Muscle of arm (tissue), 12 donors: ENCODE results near the gene RAB40B. TPM values are rescaled to one million over a fixed set of nuclear protein-coding genes. Genes with fewer than 3 reads are reported as not detected.

Source experiments
- DNase-seq: peaks from one replicate; pipeline ENCODE4 v3.0.0-alpha.2; 2013
- polyA plus RNA-seq, 12 donors: library from polyadenylated mRNA; unstranded; fragments of 120-200 nt; gene quantifications; one replicate each; pipeline ENCODE4 v1.2.1, GENCODE V29; 2013; ENCODE audit not compliant: insufficient read length in 12 of 12

Gene RAB40B
- polyA plus RNA-seq, 12 donors = 31.8 to 75.0 (median 41.8) TPM; not detected in 1

DNA sequence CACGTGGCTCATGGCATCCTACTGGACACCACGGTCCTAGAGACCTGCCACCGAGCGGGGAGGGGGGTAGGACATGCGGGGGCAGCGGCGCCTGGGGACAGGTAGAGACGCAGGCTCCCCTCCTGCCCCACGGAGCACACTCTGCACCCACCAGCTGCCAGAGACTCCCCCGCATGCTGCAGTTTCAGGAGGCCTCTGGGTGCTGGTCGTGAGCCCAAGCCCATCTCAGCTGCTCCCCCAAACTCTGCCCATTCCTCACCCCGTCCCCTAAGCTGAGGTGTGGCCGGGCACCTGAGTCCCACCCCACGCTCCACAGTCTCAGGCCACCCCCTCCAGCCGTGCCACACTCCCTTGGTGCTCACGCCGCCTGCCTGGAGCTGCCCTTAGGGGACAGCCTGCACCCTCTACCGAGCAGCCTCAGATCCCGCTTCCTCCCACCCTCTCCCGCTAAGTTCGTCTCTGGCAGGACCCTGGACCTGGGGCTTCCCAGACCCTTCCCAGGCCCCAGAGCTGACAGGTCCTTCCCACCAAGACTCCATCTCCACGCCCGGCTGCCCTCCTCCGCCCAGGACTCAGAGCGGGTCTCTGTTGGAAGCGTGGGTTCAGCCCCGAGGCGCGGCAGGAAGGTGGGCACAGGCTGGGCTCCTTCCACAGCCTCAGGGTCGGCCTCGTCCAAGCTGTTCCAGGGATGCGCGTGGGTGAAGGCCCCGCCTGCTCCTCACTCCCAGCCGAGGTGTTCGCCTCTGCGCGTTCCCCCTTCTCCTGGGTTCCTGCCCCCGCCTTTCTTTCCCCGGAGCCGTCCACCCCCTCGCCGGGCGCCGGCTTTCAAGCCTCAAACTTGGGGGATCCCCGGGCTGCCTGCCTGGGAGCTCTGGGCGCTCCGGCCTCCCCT is 1.3 kb downstream of the RAB40B start:
- DNase-seq = no peak

DNA sequence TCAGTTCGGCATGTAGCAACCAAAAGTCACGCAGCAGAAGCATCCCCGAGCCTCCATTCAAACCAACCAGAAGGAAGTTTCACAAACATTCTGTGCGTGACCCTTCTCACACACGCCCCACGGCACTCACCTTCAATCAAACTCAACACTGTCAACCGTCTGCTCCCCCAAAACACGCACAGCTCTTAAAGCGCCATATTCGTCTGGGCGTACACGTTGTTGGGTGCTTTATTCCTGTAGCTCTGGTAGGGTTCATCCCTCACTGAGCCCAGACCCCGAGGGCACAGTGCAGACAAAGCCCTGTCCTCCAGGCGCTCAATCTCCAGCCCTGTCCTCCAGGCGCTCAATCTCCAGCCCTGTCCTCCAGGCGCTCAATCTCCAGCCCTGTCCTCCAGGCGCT is 2.2 kb downstream of the RAB40B start:
- DNase-seq = no peak

DNA sequence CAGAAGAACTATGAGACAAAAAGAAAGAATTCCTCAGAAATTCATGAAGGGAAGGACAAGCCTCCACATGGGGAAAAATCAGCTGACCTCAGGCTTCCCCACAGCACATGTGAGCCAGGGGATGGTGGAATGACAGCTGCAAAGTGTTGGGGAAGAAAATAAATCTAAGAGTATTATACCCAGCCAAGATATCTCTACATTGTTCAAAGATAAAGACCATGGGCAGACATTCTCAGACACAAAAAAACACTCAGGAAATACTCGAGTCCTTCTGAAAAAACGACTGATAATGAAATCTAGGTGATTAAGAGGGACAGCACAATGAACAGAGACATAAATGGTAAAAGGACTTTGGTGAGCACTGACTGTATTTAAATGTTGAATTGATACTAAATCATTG is 3.9 kb downstream of the RAB40B start:
- DNase-seq = no peak

DNA sequence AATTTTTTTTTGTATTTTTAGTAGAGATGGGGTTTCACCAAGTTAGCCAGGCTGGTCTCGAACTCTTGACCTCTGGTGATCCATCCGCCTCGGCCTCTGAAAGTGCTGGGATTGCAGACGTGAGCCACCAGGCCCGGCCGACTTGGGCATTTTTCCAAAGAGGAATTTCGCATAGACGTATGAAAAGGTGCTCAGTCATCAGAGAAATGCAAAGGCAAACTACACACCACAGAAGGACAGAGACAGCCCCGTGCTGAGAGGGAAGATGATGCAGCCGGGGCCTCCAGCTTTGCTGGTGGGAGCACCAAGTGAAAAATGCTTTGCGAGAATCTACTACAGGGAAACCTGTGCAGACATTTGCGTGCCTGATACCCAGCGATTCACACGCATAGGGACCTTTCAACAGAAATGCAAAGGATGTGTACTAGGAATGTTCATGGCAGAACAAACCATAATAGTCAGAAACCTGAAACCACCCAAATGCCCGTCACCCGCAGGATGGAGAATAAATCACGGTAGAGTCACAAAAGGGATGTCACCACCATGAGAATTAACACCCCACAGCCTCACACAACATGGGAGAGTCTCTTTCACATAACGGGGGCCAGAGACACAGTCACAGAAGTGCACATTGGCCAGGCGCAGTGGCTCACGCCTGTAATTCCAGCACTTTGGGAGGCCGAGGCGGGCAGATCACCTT is 5.2 kb downstream of the RAB40B start:
- no peak for DNase-seq

DNA sequence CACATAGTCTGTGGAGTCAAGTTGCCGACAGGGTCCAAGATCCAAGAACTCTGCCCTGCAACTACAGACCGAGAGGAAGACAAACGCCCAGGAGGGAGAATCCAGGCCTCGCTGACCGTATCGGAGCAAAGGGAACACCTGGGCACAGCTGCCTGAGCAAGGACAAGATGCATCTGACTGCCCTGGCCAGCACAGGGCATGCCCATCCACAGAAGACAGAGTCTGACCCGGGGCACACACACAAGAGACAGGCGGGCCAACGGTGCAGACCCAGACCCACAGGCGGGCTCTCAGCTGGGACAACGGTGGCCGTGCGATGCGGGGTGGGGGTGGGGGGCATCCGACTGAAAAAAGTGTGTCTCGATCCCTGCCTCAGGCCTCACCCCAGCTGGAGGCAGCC is 6.2 kb downstream of the RAB40B start:
- DNase-seq = no peak

DNA sequence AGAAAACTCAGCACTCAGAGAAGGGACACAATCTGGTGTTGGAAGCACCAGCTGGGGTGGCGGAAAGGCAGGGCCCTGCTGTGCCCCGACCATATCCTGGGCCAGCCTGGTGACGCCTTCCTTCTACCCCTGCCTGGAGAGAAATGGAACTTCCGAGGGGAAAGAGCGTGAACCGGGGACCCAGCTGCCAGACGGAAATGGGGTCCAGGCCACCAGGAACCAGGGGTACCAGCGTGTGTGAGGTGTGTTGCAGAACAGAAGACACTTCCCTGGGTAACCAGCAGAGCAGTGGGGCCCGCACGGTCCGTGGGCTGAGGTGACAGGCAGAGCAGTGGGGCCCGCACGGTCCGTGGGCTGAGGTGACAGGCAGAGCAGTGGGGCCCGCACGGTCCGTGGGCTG is 6.8 kb downstream of the RAB40B start:
- no peak for DNase-seq

DNA sequence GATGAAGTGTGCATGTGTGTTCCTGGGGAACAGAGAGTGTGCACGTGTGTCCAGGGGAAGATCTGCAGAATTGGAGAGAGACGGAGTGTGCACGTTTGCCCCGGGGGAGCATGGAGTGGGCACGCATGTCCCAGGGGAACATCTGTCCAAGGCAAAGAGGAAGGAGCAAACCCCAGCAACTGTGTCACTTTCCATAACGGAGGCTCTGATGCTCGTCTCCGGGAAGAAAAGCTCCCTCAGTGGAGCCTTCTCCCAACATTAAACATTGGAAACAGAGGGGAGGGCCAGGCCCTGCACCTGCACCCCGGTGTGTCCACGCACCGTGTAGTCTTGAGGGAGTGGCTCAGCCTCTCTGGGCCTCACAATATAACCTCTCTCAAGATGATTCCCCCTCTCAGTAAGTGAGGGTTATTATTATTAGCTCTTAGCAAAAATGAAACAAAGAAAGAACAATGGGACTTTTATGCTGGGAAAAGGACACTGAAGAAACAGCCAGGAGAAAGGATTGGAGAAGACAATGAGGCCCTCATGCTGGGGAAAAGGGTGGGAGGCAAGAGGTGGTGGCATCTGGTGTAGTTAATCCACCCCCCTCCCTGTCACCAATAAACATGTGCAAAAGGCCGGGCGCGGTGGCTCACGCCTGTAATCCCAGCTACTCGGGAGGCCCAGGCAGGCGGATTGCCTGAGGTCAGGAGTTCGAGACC is 7.6 kb downstream of the RAB40B start:
- DNase-seq = no peak

DNA sequence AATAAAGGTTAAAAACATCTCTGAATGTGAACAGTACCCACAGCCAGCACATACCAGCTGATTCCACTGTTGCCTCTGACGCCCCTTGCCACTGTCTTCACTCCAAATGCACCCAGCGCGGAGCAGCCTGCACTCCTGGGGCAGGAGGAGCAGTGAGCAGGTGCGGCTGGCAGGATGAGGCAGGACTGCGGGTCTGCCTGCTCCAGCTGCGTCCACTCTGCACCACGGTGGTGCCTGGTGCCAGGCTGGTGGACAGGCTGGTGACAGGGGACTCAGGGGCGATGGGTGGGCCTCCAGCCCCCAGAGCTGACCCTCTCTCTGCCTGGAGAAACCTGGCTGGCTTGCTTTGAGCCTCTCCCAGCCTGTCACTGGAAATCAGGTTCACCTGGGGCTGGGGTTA is 9.4 kb downstream of the RAB40B start:
- no peak for DNase-seq

DNA sequence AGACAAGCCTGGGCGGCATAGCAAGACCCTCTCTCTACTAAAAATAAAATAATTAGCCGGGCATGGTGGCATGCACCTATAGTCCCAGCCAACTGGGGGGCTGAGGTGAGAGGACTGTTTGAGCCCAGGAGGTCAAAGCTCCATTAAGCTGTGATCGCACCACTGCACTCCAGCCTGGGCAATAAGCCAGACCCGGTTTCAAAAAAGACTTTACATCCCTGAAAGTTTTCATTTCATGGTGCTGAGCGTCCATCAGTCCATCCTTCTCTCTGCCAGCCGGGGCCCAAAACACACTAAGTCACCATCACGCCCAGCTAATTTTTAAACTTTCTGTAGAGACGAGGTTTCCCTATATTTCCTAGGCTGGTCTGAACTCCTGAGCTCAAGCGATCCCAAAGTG is 10.6 kb downstream of the RAB40B start:
- DNase-seq = no peak

DNA sequence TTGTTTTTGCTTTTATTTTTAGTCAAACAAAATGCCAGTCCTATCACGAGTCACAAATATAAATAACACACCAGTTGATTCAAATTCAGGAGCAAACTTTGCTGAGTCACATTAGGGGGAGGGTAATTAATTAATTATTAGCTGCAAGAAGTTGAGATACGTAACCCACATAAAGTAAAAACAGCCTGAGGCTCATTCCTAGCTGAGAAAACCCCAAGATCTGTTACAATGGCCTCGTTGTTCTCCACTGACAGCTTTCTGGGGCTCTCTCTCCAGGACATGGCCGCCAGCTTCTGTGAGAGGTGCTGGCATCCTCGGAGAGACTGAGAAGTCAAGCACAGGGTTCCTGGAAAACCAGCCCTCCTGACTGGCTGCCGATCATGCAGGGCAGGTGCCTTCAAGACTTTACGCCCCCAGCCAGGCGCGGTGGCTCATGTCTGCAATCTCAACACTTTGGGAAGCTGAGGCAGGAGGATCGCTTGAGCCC is 11.1 kb downstream of the RAB40B start:
- no peak for DNase-seq

DNA sequence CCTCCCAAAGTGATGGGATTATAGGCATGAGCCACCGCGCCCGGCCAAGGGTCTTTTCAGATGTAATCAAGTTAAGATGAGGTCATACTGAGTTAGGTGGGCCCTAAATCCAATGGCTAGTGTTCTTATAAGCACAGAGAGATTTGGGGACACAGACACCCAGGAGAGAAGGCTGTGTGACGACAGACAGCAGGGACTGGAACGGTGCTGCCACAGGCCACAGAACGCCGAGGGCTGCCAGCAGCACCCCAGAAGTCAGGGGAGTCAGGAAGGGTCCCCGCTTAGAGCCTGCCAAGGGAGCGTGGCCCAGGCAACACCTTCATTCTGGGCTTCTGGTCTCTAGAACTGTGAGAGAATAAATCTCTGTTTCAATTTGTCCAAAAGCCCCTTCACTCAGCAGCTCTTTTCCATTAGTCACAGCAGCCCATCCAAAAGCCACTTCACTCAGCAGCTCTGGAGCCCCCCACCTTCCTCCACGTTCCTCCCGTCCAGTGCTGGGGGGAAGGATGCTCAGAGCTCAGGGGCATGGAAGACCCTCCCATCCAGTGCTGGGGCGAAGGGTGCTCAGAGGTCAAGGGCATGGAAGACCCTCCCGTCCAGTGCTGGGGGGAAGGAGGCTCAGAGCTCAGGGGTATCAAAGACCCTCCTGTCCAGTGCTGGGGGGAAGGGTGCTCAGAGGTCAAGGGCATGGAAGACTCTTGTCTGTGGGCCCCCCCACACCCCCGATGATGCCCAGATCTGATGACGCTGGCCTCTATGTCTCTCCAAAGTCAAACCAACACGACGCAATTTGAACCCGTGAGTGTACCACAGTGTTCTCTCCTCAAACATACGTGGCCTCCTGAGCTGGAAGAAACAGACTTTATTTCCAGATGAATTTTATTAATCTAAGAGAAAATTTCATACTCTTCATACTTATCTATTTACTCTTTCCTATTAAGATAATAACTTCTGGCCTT is 11.9 kb downstream of the RAB40B start:
- no peak for DNase-seq

DNA sequence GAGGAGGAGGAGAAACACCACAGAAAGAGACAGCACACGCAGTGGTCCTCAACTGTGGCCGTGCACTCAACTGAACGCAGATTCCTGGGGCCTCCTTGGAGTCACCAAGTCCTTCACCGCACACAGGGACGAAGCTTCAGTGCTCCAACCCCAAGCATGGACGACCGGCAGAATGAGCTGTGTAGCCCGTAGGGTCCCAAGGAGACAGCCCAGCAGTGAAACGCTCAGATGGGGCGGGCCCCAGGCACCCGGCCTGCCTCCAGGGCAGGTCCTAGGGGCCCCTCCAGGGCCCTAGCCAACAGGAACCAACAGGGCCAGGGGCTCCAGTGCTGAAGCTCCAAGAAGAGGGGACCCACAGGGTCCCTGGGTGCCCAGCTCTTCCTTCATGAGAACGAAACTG is 13.2 kb downstream of the RAB40B start:
- no peak for DNase-seq

DNA sequence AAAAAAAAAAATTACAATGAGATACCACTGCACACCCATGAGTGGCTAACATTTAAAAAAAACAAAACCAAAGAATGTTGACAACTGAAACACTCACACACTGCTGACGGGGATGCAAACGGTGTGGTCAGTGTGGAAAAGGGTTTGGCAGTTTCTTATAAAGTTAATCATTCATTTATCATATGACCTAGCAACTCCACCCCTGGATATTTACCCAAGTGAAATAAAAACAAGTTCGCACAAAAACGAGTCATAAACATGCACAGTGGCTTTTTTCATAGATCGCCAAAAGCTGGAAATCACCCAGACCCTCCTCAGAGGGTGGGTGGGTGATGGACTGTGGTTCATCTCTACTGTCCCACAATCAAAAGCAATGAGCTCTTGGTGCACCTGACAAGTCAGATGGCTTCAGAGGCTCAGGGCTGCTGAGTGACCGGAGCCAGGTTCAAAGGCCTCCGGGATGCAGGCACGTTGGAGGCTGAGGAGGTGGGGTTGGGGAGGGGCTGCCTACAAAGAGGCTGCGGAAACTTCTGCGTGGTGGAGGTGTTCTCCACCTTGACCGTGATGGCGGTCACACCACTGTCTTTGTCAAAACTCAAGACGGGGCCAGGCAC is 14.2 kb downstream of the RAB40B start:
- DNase-seq = no peak

DNA sequence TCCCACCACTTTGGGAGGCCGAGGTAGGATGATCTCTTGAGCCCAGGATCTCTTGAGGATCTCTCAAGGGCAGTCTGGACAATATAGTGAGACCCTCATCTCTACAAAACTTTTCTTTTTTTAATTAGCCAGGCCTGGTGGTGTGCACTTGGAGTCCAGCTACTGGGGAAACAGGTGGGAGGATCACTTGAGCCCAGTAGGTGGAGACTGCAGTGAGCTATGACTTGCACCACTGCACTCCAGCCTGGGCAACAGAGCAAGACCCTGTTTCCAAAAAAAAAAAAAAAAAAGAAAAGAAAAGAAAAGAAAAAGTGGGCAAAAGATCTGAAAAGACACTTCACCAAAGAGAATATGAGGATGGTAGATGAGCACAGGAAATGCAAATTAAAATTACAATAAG is 15.0 kb downstream of the RAB40B start:
- no peak for DNase-seq

DNA sequence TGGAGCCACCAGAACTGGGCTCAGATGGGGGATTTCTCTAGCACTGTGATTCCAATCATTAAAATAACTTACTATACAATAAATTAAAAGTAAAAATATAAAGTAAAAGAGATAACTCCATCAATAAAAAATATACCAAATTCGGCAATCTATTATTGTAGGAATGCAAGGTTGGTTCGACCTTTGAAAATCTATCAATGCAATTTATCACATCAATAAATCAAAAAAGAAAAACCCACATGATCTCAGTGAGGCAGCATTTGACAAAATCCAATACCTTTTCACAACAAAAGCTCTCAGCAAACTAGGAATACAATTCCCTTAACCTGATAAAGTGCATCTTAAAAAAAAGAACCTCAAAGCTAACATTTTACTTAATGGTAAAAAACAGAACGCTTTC is 17.0 kb downstream of the RAB40B start:
- no peak for DNase-seq

DNA sequence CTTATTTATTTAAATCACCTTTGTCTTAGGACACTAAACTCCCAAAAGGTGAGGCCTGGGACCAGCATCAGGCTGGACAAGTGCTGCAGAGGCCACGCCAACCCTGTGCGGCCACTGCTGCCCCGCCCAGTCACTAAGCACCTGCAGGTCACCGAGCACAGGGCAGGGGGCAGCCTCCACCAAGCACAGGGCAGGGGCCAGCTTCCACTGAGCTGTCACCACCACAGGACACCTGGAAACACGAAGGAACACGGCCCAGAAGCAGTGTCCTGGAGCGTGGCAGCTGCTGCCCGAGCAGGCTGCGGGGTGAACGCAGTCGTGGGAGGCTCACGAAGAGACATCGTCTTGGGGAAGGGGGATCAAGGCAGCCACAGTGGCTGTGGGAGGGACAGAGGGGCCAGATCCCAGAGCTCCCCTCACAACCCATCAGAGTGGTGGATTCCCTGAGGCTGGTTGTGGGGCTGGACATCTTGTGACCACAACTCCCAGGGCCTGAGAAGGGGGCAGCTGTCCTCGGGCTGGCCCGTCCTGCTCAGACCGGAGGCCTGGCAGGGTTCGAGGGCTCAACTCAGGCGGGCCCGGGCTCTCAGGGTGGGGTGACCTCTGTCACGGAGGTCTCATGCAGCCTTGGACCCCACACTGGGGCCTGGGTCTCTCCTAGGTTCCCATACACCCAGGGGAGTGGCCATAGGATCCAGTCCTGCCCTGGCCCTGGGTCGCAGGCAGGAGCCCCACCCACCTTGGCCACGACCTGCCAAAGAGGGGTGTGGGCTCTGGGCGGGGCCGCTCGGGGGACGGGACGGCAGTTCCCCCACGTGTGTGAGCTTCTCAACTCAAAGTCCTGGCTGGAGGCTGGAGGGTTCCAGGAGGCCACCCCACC is 18.7 kb downstream of the RAB40B start:
- DNase-seq = no peak

DNA sequence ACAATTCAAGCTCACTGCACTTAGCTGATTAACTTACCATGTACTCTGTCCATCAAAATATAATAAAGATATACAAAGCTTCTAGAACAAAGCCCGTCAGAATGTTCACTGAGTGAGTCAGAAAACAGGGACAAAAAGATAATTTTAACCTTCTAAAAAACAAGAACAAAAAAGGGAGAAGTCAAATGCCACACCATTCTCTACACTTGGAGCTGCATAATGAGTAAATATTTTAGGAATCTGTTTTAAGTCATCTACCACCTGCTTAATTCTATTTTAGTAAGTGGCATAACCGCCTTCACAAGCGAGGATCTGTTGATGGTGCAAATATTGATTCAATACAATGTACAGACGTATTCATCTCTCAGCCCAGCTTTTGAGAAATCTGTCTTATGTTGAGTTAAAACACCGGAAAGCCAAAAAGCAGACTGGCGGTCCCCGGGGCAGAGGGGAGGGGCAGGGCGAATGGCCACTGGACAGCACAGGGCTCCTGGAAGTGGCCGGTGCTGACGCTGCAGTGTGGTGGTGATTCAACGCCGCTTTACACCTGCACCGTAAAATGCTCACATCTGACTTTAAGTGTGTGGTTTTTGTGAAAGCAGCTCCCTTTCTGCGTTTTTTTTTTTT is 20.1 kb downstream of the RAB40B start:
- no peak for DNase-seq

DNA sequence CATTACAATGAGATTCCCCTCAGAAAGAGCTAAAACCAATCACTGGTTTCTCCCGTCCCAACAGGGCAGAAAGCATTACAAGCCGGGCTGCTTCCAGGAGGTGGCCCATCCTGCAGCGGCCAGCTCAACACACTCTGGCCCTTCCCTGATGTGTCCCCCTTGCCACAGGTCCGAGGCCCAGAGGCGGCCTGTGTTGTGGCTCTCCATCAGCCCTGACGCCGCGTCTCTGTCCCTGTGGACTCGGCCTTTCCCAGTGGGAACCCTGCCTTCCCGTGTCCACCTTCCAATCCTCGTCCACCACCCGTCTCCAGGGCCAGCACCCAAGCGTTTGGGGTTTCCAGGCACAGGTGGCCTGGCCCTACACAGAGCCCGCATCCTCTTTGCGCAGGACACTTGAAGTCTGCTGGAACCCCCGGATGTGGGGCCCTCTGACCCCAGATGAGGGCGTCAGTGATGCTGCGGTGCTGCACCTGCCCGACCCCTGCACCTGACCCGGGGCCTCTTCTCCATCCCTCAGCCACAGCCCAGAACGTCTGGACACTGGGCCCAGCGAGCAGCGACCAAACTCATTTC is 21.1 kb downstream of the RAB40B start:
- DNase-seq = no peak
